Heart right ventricle (tissue), 16 donors: ENCODE data around the gene TRMT2A. TPM values are rescaled to one million over a fixed set of nuclear protein-coding genes. Genes with fewer than 3 reads are reported as not detected.

ENCODE experiments used
- ATAC-seq, 8 donors: fragments of 200-7000 bp; cut with Tn5 transposase; one replicate each; pipeline ENCODE4 v1.9.1; 2020; ENCODE audit warnings: mild to moderate bottlenecking in 8 of 8, moderate library complexity in 8 of 8, moderate number of reproducible peaks in 1 of 8
- DNase-seq, 2 donors: peaks; one replicate each; pipeline ENCODE4 v3.0.0-alpha.2; 2020
- H3K27ac ChIP-seq, 10 donors: fragments of 200-600 bp; sonication (generic) in 2 of 10; one replicate each; pipeline versions ENCODE4 v1.5.0 to v1.8.0; 2020 to 2022; ENCODE audit warnings: mild to moderate bottlenecking in 3 of 10
- H3K27me3 ChIP-seq, 7 donors: fragments of 200-600 bp; one replicate each; pipeline ENCODE4 v1.8.0; 2021 to 2022; ENCODE audit warnings: mild to moderate bottlenecking in 2 of 7
- H3K36me3 ChIP-seq, 9 donors: fragments of 200-600 bp; sonication (generic) in 1 of 9; one replicate each; pipeline versions ENCODE4 v1.5.0 to v1.8.0; 2020 to 2022; ENCODE audit warnings: mild to moderate bottlenecking in 2 of 9
- H3K4me1 ChIP-seq, 9 donors: fragments of 200-600 bp; sonication (generic) in 1 of 9; one replicate each; pipeline versions ENCODE4 v1.5.0 to v1.8.0; 2020 to 2022; ENCODE audit warnings: mild to moderate bottlenecking in 4 of 9
- H3K4me3 ChIP-seq, 10 donors: fragments of 200-600 bp; sonication (generic) in 2 of 10; one replicate each; pipeline versions ENCODE4 v1.5.0 to v1.8.0; 2020 to 2022; ENCODE audit warnings: mild to moderate bottlenecking in 7 of 10, moderate library complexity in 2 of 10
- H3K9me3 ChIP-seq, 11 donors: fragments of 200-600 bp in 10 of 11; sonication (generic) in 2 of 11; one replicate each; pipeline versions ENCODE4 v1.5.0 to v1.8.0; 2013 to 2022; ENCODE audit warnings: mild to moderate bottlenecking in 2 of 11, control low read depth in 1 of 11, moderate library complexity in 1 of 11
- CTCF ChIP-seq, 9 donors: fragments of 200-600 bp; sonication (generic) in 2 of 9; IDR thresholded peaks; one replicate each; pipeline versions ENCODE4 v1.5.0 to v1.8.0; 2021 to 2022; ENCODE audit warnings: antibody characterized with exemption in 9 of 9, mild to moderate bottlenecking in 5 of 9, moderate library complexity in 1 of 9
- WGBS, 2 donors: extraction: QIAGEN DNeasy Blood & Tissue Kit; methylation state at CpG; one replicate each; pipeline ENCODE4 v1.1.7; 2013; ENCODE audit warnings: inconsistent platforms in 1 of 2; 5-methylcytosine and 5-hydroxymethylcytosine counted together
- intact Hi-C, 10 donors: fragments of 100-400 bp; cut with DNase I; formaldehyde crosslinking; loops; one replicate each; pipeline versions ENCODE4 v1.11.1 to v1.14.2; 2022
- polyA plus RNA-seq, 2 donors: library from polyadenylated mRNA; stranded (reverse); fragments of 200-250 nt; gene quantifications; one replicate each; pipeline ENCODE4 v1.2.3, GENCODE V29; 2013
- total RNA-seq, 10 donors: library from RNA; stranded (reverse); fragmentation: NEBNext Ultra II Directional in 3 of 10; extraction: Animal tissue kit (Norgen Biotek cat#: 25700) in 3 of 10; gene quantifications; one replicate each; pipeline versions ENCODE4 v1.2.1 to v1.2.4, GENCODE V29; 2021 to 2023
- donor health status: Arrhythmogenic right ventricular cardiomyopathy.
- donor health status: ischemic (EF 13 %, LVEDD 7.1; RV severe dilation, severe dysfunction).
- donor health status: healthy with polysubstance abuse.
- donor health status: DM: no; HTN: yes; CAD: no.
- donor health status: DM: no; HTN: no; CAD: no.
- donor health status: ischemic (EF 25% LVEDD 6.9; RV normal size, moderate dysfunction).
- donor health status: ischemic (EF 25% LVEDD 5.7; RV mildly dilated, moderate dysfunction).
- donor health status: healthy.
- donor health status: DM: yes; HTN: yes; CAD: no.
- donor health status: Ischemic cardiomyopathy.
- donor health status: ischemic (EF 35%, LVEDD 5.7; RV mildly dilated, moderate dysfunction).
- donor health status: nonischemic (EF 11% LVEDD 7.7; RV severe dilation, severe dysfunction).
- donor health status: DM: yes; HTN: yes; CAD: no.
- donor health status: PGD.
- donor health status: ischemic (EF 29% LVEDD 5.4; RV normal size, mild dysfunction).
- donor health status: nonischemic (EF 23%, LVEDD 6.1; RV moderate dilation, normal function).

The TRMT2A gene
- total and polyA plus RNA-seq, 12 donors, result 18.4 to 58.2 (median 26.0) TPM

- Histone ChIP-seq H3K27ac (peak overlapping the region in 1 of 10 donors; percentile 10), H3K4me3 (no peak overlapping the region), H3K9me3 (no peaks in the 10 kb centered on the region), H3K4me1 (peaks cover 20 to 32% (median 27%) of the 10 kb centered on the region in 9 donors), H3K36me3 (peaks cover 2 to 76% (median 65%) of the 10 kb centered on the region in 9 donors), H3K27me3 (no peaks in the 10 kb centered on the region)
- intact Hi-C loops, result loop anchor here in 1 of 10 donors (5.0 kb wide), 1 partner anchor 60 kb away; no protein-coding TSS in a partner anchor
- DNase-seq (no peak), ATAC-seq (no peak)
- 91 to 93% methylated on average over 14 of the region's 14 CpGs for WGBS, 2 donors
- TF ChIP-seq CTCF (IDR thresholded peaks at IDR 0.05), result no peak
Observed at GRCh38 chr22:20087319-20088262, 29.4 kb downstream of the TRMT2A start.

GRCh38 chr22:20086763-20087162 is 30.3 kb downstream of the TRMT2A start:
- no peaks in the 10 kb centered on the region for H3K27me3 ChIP-seq
- peaks cover 0 to 68% (median 57%) of the 10 kb centered on the region in 9 donors for H3K36me3 ChIP-seq
- 96 to 97% methylated on average over 5 of the region's 5 CpGs for WGBS, 2 donors
- H3K4me3 ChIP-seq, result no peak overlapping the region
- intact Hi-C loops, result loop anchor here in 1 of 10 donors (5.0 kb wide), 1 partner anchor 59 kb away; no protein-coding TSS in a partner anchor
- DNase-seq, result no peak
- no peaks in the 10 kb centered on the region for H3K9me3 ChIP-seq
- TF ChIP-seq CTCF (IDR thresholded peaks at IDR 0.05), result no peak
- no peak overlapping the region for H3K27ac ChIP-seq
- no peak for ATAC-seq
- peaks cover 23 to 40% (median 35%) of the 10 kb centered on the region in 9 donors for H3K4me1 ChIP-seq

GRCh38 chr22:20086101-20086599 is 30.9 kb downstream of the TRMT2A start:
- no peaks in the 10 kb centered on the region for H3K27me3 ChIP-seq
- intact Hi-C loops, result loop anchor here in 1 of 10 donors (5.0 kb wide), 1 partner anchor 59 kb away; no protein-coding TSS in a partner anchor
- ATAC-seq, result no peak

More at GRCh38 chr22:20086101-20086599, 30.9 kb downstream of the TRMT2A start:
- H3K36me3 ChIP-seq, result peaks cover 0 to 62% (median 52%) of the 10 kb centered on the region in 9 donors
- TF ChIP-seq CTCF (IDR thresholded peaks at IDR 0.05), result no peak
- no peak overlapping the region for H3K4me3 ChIP-seq
- DNase-seq, result no peak
- H3K9me3 ChIP-seq, result no peaks in the 10 kb centered on the region
- 88 to 91% methylated on average over 24 of the region's 24 CpGs for WGBS, 2 donors
- H3K4me1 ChIP-seq, result peaks cover 30 to 46% (median 41%) of the 10 kb centered on the region in 9 donors
- no peak overlapping the region for H3K27ac ChIP-seq
